Breast epithelium (tissue), 3 donors: Measurements from ENCODE around the gene ZNF775.

Experiments
- POLR2A ChIP-seq: fragments of 450-650 bp; IDR thresholded peaks from one replicate; pipeline ENCODE4 v1.6.1; 2016; ENCODE audit warnings: antibody characterized with exemption, mild to moderate bottlenecking, moderate library complexity
- TF ChIP-seq, protein P1 (sequence below), 3 donors: fragments of 450-650 bp; IDR thresholded peaks; one replicate each; pipeline ENCODE4 v1.5.1; 2016 to 2017; ENCODE audit warnings: antibody characterized with exemption in 3 of 3, mild to moderate bottlenecking in 3 of 3, moderate library complexity in 3 of 3

DNA sequence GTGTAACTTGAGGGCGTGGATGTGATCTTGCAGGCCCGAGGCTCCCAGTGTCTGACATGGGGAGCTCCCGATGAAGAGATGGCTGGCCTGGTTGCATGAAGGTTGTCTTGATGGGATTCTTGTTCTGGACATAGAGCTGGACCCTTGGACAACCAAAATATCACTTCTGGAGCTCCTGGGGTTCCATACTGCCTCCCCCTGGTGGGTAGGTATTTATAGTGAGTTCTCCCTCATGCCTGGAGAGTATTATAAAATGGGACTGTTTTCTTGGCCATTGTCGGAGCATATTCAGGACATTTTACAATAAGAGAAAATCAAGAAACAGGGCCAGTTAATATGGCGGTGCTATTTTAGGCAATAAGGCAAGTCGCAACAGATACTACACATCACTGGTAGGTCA is 38.7 kb downstream of the ZNF775 start:
- TF ChIP-seq, protein P1, sequence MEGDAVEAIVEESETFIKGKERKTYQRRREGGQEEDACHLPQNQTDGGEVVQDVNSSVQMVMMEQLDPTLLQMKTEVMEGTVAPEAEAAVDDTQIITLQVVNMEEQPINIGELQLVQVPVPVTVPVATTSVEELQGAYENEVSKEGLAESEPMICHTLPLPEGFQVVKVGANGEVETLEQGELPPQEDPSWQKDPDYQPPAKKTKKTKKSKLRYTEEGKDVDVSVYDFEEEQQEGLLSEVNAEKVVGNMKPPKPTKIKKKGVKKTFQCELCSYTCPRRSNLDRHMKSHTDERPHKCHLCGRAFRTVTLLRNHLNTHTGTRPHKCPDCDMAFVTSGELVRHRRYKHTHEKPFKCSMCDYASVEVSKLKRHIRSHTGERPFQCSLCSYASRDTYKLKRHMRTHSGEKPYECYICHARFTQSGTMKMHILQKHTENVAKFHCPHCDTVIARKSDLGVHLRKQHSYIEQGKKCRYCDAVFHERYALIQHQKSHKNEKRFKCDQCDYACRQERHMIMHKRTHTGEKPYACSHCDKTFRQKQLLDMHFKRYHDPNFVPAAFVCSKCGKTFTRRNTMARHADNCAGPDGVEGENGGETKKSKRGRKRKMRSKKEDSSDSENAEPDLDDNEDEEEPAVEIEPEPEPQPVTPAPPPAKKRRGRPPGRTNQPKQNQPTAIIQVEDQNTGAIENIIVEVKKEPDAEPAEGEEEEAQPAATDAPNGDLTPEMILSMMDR (IDR thresholded peaks at IDR 0.05), result no peak
- no peak for TF ChIP-seq POLR2A
